WTC11 (cell line): ENCODE measurements around the gene PCDHA1. TPM values are rescaled to one million over a fixed set of nuclear protein-coding genes. Genes with fewer than 3 reads are reported as not detected.

Source experiments
- ATAC-seq: fragments of 200-7000 bp; cut with Tn5 transposase; 2 replicates; pipeline ENCODE4 v1.10.0; 2021; ENCODE audit warnings: mild to moderate bottlenecking, moderate library complexity
- CTCF ChIA-PET: fragments of 300-600 bp; sonication (Branson Sonifier 250); formaldehyde crosslinking; loops from one replicate; lab custom pipeline; 2021; ENCODE audit warnings: antibody characterized with exemption; lab: Charles Lee
- POLR2A ChIA-PET: fragments of 350-600 bp; sonication (Branson Sonifier 250); formaldehyde crosslinking; loops from one replicate; lab custom pipeline; 2021; ENCODE audit warnings: antibody characterized with exemption; lab: Charles Lee
- DNase-seq: peaks from one replicate; pipeline ENCODE4 v3.0.0; 2021; ENCODE audit warnings: low spot score
- H3K27ac Mint-ChIP-seq: 2 replicates; pipeline ENCODE4 v1.8.0; 2021; ENCODE audit warnings: mixed read lengths
- H3K27me3 Mint-ChIP-seq: 2 replicates; pipeline ENCODE4 v1.8.0; 2021; ENCODE audit warnings: low read depth, mild to moderate bottlenecking, moderate library complexity, mixed read lengths
- H3K36me3 Mint-ChIP-seq: 2 replicates; pipeline ENCODE4 v1.8.0; 2021; ENCODE audit warnings: mixed read lengths
- H3K4me1 Mint-ChIP-seq: 2 replicates; pipeline ENCODE4 v1.8.0; 2022; ENCODE audit warnings: mixed read lengths
- H3K4me3 Mint-ChIP-seq: 2 replicates; pipeline ENCODE4 v1.8.0; 2021; ENCODE audit warnings: mild to moderate bottlenecking, moderate library complexity, mixed read lengths
- H3K9me3 Mint-ChIP-seq: 2 replicates; pipeline ENCODE4 v1.8.0; 2021; ENCODE audit warnings: mixed read lengths
- ARID4B ChIP-seq: sonication (generic); formaldehyde crosslinking; IDR thresholded peaks from 2 replicates; pipeline ENCODE4 v1.8.0; 2023; ENCODE audit warnings: missing genetic modification reagents, mild to moderate bottlenecking, borderline replicate concordance
- ATF1 ChIP-seq: sonication (generic); formaldehyde crosslinking; IDR thresholded peaks from 2 replicates; pipeline ENCODE4 v1.8.1; 2023; ENCODE audit warnings: mild to moderate bottlenecking, moderate library complexity, missing genetic modification reagents
- CTCF ChIP-seq: fragments of 200-600 bp; IDR thresholded peaks from 2 replicates; pipeline ENCODE4 v1.8.0; 2022; ENCODE audit warnings: antibody characterized with exemption
- MAX ChIP-seq: sonication (generic); formaldehyde crosslinking; IDR thresholded peaks from 2 replicates; pipeline ENCODE4 v1.8.0; 2022; ENCODE audit warnings: mild to moderate bottlenecking, missing genetic modification reagents
- MYBL2 ChIP-seq: sonication (generic); formaldehyde crosslinking; IDR thresholded peaks from 2 replicates; pipeline ENCODE4 v1.8.1; 2023; ENCODE audit warnings: mild to moderate bottlenecking, moderate library complexity, missing genetic modification reagents
- ZNF138 ChIP-seq: sonication (generic); formaldehyde crosslinking; conservative IDR thresholded peaks from 2 replicates; pipeline ENCODE4 v1.8.1; 2022; ENCODE audit warnings: mild to moderate bottlenecking, moderate library complexity, missing genetic modification reagents
- ZNF532 ChIP-seq: fragments of 250-450 bp; sonication (Bioruptor Pico); IDR thresholded peaks from 2 replicates; pipeline ENCODE4 v1.9.0; 2021; ENCODE audit warnings: mild to moderate bottlenecking, borderline replicate concordance
- total RNA-seq: library from RNA; stranded (reverse); gene quantifications from 3 replicates; pipeline ENCODE4 v1.2.3, GENCODE V29; 2021
- TF ChIP-seq, protein P1 (sequence below): sonication (generic); formaldehyde crosslinking; IDR thresholded peaks from 2 replicates; pipeline ENCODE4 v1.8.1; 2023; ENCODE audit warnings: mild to moderate bottlenecking, missing genetic modification reagents, moderate library complexity
- TF ChIP-seq, protein P2 (sequence below): fragments of 250-450 bp; sonication (Bioruptor Pico); IDR thresholded peaks from 2 replicates; pipeline ENCODE4 v1.9.0; 2021; ENCODE audit warnings: mild to moderate bottlenecking

PCDHA1 gene
- total RNA-seq, 1 experiment from 2014 or later, result 2.4 TPM

GRCh38 chr5:140794595-140795258 is 8.8 kb downstream of the PCDHA1 start, which contains the start of gene PCDHA2 (continued):
- TF ChIP-seq ZNF532 (CRISPR knock-in tag) (no peak), ATF1 (CRISPR knock-in tag) (no peak), CTCF (0 out of 2 replicates have a peak, but pooled peaks have one; percentile 10), ARID4B (CRISPR knock-in tag) (no peak), MYBL2 (CRISPR knock-in tag) (no peak)
- TF ChIP-seq, protein P1, sequence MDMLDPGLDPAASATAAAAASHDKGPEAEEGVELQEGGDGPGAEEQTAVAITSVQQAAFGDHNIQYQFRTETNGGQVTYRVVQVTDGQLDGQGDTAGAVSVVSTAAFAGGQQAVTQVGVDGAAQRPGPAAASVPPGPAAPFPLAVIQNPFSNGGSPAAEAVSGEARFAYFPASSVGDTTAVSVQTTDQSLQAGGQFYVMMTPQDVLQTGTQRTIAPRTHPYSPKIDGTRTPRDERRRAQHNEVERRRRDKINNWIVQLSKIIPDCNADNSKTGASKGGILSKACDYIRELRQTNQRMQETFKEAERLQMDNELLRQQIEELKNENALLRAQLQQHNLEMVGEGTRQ (CRISPR knock-in tag), result no peak

GRCh38 chr5:140795259-140795641 is 9.3 kb downstream of the PCDHA1 start:
- CTCF ChIA-PET, result interaction anchor here (0.6 to 4.2 kb wide), 26 partner anchors 10 to 296 kb away, joined by 3 to 91 read pairs (median 5); partner anchors contain the start of genes EIF4EBP3, PCDHA1, PCDHA10 and PCDHA11
- POLR2A ChIA-PET, result no interaction called here
- Mint-ChIP-seq H3K27me3 (no peaks in the 10 kb centered on the region), H3K27ac (0 out of 2 replicates have a peak overlapping the region, but pooled peaks have one; percentile 27), H3K36me3 (peaks cover 11% of the 10 kb centered on the region), H3K4me1 (peaks cover 4% of the 10 kb centered on the region; the same call in 1 of the 2 replicates), H3K9me3 (no peaks in the 10 kb centered on the region), H3K4me3 (peak overlapping the region; percentile 87)
- peak; percentile 88 for ATAC-seq
- peak; percentile 23; the same call in 1 of the 2 replicates for TF ChIP-seq MAX (CRISPR knock-in tag)
- TF ChIP-seq ZNF138 (CRISPR knock-in tag), result no peak
- TF ChIP-seq, protein P2, sequence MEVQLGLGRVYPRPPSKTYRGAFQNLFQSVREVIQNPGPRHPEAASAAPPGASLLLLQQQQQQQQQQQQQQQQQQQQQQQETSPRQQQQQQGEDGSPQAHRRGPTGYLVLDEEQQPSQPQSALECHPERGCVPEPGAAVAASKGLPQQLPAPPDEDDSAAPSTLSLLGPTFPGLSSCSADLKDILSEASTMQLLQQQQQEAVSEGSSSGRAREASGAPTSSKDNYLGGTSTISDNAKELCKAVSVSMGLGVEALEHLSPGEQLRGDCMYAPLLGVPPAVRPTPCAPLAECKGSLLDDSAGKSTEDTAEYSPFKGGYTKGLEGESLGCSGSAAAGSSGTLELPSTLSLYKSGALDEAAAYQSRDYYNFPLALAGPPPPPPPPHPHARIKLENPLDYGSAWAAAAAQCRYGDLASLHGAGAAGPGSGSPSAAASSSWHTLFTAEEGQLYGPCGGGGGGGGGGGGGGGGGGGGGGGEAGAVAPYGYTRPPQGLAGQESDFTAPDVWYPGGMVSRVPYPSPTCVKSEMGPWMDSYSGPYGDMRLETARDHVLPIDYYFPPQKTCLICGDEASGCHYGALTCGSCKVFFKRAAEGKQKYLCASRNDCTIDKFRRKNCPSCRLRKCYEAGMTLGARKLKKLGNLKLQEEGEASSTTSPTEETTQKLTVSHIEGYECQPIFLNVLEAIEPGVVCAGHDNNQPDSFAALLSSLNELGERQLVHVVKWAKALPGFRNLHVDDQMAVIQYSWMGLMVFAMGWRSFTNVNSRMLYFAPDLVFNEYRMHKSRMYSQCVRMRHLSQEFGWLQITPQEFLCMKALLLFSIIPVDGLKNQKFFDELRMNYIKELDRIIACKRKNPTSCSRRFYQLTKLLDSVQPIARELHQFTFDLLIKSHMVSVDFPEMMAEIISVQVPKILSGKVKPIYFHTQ (CRISPR knock-in tag), result no peak
- DNase-seq, result no peak
